HepG2 (cell line): ENCODE measurements around the gene MRPL34. TPM values are rescaled to one million over a fixed set of nuclear protein-coding genes. Genes with fewer than 3 reads are reported as not detected.
A peak's percentile ranks its signal among the peaks of the same experiment; 100 is the strongest.

Source experiments
- ADNP ChIP-seq: sonication (generic); formaldehyde crosslinking; IDR thresholded peaks from 2 replicates; pipeline ENCODE4 v1.4.0; 2020; ENCODE audit warnings: missing genetic modification reagents
- AKNA ChIP-seq: sonication (generic); formaldehyde crosslinking; IDR thresholded peaks from 2 replicates; pipeline ENCODE4 v1.4.0; 2020; ENCODE audit warnings: missing genetic modification reagents, borderline replicate concordance
- GABPB1 ChIP-seq: IDR thresholded peaks from 2 replicates; pipeline ENCODE4 v1.6.1; 2016; ENCODE audit warnings: mild to moderate bottlenecking, missing genetic modification reagents, moderate library complexity, missing compliant biosample characterization
- HNRNPL ChIP-seq: fragments of 200-400 bp; formaldehyde crosslinking; IDR thresholded peaks from 2 replicates; pipeline ENCODE4 v1.6.1; 2017; ENCODE audit warnings: mild to moderate bottlenecking, low read depth, low read length
- SRSF9 ChIP-seq: fragments of 200-400 bp; formaldehyde crosslinking; IDR thresholded peaks from 2 replicates; pipeline ENCODE4 v1.6.1; 2018; ENCODE audit warnings: borderline replicate concordance, mild to moderate bottlenecking, low read depth, low read length; ENCODE audit not compliant: insufficient read depth, poor library complexity, severe bottlenecking
- TFDP2 ChIP-seq: sonication (generic); formaldehyde crosslinking; IDR thresholded peaks from 2 replicates; pipeline ENCODE4 v1.4.0; 2020; ENCODE audit warnings: missing genetic modification reagents
- ZBTB42 ChIP-seq: sonication (generic); formaldehyde crosslinking; IDR thresholded peaks from 2 replicates; pipeline ENCODE4 v1.5.0; 2020; ENCODE audit warnings: mild to moderate bottlenecking, missing genetic modification reagents
- ZFP36L1 ChIP-seq: sonication (generic); formaldehyde crosslinking; IDR thresholded peaks from 2 replicates; pipeline ENCODE4 v1.8.0; 2022; ENCODE audit warnings: mild to moderate bottlenecking, missing genetic modification reagents, moderate library complexity
- ZFP91 ChIP-seq: sonication (generic); formaldehyde crosslinking; IDR thresholded peaks from 2 replicates; pipeline ENCODE4 v1.9.0; 2022; ENCODE audit warnings: missing genetic modification reagents, mild to moderate bottlenecking, borderline replicate concordance
- ZNF10 ChIP-seq: sonication (generic); formaldehyde crosslinking; IDR thresholded peaks from 2 replicates; pipeline ENCODE4 v1.4.0; 2020; ENCODE audit warnings: mild to moderate bottlenecking, low read depth, missing genetic modification reagents, borderline replicate concordance
- ZNF431 ChIP-seq: sonication (generic); formaldehyde crosslinking; IDR thresholded peaks from 2 replicates; pipeline ENCODE4 v1.9.0; 2022; ENCODE audit warnings: missing genetic modification reagents, low read depth, mild to moderate bottlenecking, borderline replicate concordance
- ZNF501 ChIP-seq: sonication (generic); formaldehyde crosslinking; IDR thresholded peaks from 2 replicates; pipeline ENCODE4 v1.5.1; 2020; ENCODE audit warnings: mild to moderate bottlenecking, moderate library complexity, missing genetic modification reagents
- ZNF713 ChIP-seq: sonication (generic); formaldehyde crosslinking; IDR thresholded peaks from 2 replicates; pipeline ENCODE4 v1.4.0; 2020; ENCODE audit warnings: mild to moderate bottlenecking, missing genetic modification reagents
- ZNF746 ChIP-seq: sonication (generic); formaldehyde crosslinking; IDR thresholded peaks from 2 replicates; pipeline ENCODE4 v1.8.0; 2022; ENCODE audit warnings: mild to moderate bottlenecking, missing genetic modification reagents
- ZSCAN29 ChIP-seq: sonication (generic); formaldehyde crosslinking; conservative IDR thresholded peaks from 2 replicates; pipeline ENCODE4 v1.4.0; 2020; ENCODE audit warnings: mild to moderate bottlenecking, missing genetic modification reagents
- polyA plus RNA-seq, 8 experiments: library from polyadenylated mRNA; depleted of rRNA in 3 of 8; stranded (reverse) in 7 of 8; unstranded in 1 of 8; fragments of >200 nt; fragmentation: Illumina TruSeq in 4 of 8; extraction: Trizol in 4 of 8; gene quantifications; 2 replicates each; pipeline versions ENCODE4 v1.2.1 to v1.2.3, GENCODE V29; 2011 to 2016; ENCODE audit warnings: low read depth in 4 of 8, missing spikeins in 1 of 8, mixed read lengths in 1 of 8; ENCODE audit not compliant: insufficient read depth in 1 of 8
- total RNA-seq, 5 experiments: library from RNA; depleted of rRNA; stranded (reverse); fragments of >200 nt; fragmentation: Illumina TruSeq; extraction: Trizol; gene quantifications; 2 replicates each; pipeline ENCODE4 v1.2.3, GENCODE V29; 2016; ENCODE audit warnings: low read depth in 1 of 5

MRPL34 gene
- total and polyA plus RNA-seq, 2 of the 13 experiments (the other 11 are each of a cell fraction or from before 2014, with no cell fraction given), result 74.0 to 77.3 TPM

DNA sequence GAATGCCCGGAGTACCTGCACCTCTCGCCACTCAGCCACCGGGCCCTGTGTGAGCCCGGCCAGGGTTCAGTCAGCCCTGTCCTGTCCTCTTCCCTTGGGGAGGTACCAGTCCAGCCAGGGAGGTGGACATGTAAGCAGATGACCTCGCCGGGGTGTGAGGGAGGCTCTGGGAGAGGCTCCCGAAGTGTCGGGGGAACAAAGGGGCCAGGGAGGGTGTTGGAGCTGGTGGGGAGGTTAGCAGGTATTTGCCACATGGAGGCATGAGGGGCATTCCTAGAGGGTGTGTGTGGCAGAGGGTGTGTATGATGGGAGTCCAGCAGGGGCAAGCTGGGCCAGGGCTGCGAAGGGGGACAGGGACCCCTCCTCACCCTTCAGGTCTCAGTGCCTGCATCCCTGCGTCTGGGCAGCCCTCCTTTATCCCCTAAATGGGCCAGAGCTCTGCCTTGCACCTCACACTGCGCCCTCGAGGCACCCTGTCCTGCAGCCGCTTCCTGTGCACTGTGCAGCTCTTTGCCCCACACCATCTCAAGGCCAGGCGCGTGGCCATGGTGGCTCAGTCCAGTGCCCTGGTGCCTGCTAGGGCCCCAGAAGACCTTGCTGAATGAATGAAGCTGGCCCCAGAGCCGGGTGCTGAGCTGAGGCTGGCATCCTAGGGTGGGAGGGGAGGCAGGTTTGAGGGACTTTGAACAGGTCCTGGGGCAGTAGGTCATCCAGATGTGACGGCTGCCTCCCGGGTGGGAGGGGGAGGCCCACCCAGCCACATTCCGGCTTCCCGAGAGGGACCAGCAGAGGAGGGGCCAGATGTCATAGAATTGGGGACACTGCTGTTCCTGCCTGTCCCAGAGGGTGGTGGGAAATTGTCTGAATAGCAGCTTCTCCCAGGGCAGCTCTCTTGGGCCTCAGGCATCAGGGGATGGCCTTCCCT is 6.8 kb downstream of the MRPL34 start (continued):
- TF ChIP-seq ZFP91 (0 out of 2 replicates have a peak, but pooled peaks have one; percentile 34), ZNF746 (CRISPR knock-in tag) (no peak), ZNF431 (CRISPR knock-in tag) (no peak), AKNA (CRISPR knock-in tag) (no peak), ZNF10 (CRISPR knock-in tag) (no peak), ZBTB42 (CRISPR knock-in tag) (peak; percentile 89; the same call in 1 of the 2 replicates), ZNF501 (CRISPR knock-in tag) (0 out of 2 replicates have a peak, but pooled peaks have one; percentile 6), HNRNPL (0 out of 2 replicates have a peak, but pooled peaks have one; percentile 24), ZNF713 (CRISPR knock-in tag) (no peak), SRSF9 (no peak), ADNP (no peak), ZFP36L1 (no peak), TFDP2 (no peak), ZSCAN29 (no peak), GABPB1 (CRISPR knock-in tag) (peak; percentile 10; the same call in 1 of the 2 replicates)
